Right lobe of liver (tissue), 6 donors: ENCODE results near the gene DZIP1L. TPM values are rescaled to one million over a fixed set of nuclear protein-coding genes. Genes with fewer than 3 reads are reported as not detected.

Source experiments
- ATAC-seq, 4 donors: fragments of 200-7000 bp; cut with Tn5 transposase; one replicate each; pipeline ENCODE4 v1.9.1; 2020; ENCODE audit warnings: mild to moderate bottlenecking in 4 of 4, moderate library complexity in 4 of 4
- DNase-seq, 3 donors: peaks; one replicate each; pipeline ENCODE4 v3.0.0-alpha.2; 2020
- H3K27ac ChIP-seq, 3 donors: fragments of 200-600 bp; one replicate each; pipeline ENCODE4 v1.8.0; 2022
- H3K27me3 ChIP-seq, 2 donors: fragments of 200-600 bp; one replicate each; pipeline ENCODE4 v1.8.0; 2022
- H3K36me3 ChIP-seq, 4 donors: fragments of 200-600 bp; sonication (generic) in 1 of 4; one replicate each; pipeline versions ENCODE4 v1.5.1 to v1.8.0; 2017 to 2022; ENCODE audit warnings: control low read depth in 1 of 4
- H3K4me1 ChIP-seq, 4 donors: fragments of 200-600 bp; sonication (generic) in 1 of 4; one replicate each; pipeline versions ENCODE4 v1.5.1 to v1.8.0; 2017 to 2022; ENCODE audit warnings: control low read depth in 1 of 4
- H3K4me3 ChIP-seq, 3 donors: fragments of 200-600 bp; one replicate each; pipeline ENCODE4 v1.8.0; 2022
- H3K9me3 ChIP-seq, 4 donors: fragments of 200-600 bp; sonication (generic) in 1 of 4; one replicate each; pipeline versions ENCODE4 v1.5.1 to v1.8.0; 2017 to 2022; ENCODE audit warnings: control low read depth in 1 of 4
- CTCF ChIP-seq, 4 donors: fragments of 200-600 bp in 3 of 4; fragments of 450-650 bp in 1 of 4; IDR thresholded peaks; one replicate each; pipeline versions ENCODE4 v1.5.1 to v1.8.0; 2016 to 2022; ENCODE audit warnings: antibody characterized with exemption in 4 of 4, mild to moderate bottlenecking in 2 of 4
- POLR2A ChIP-seq: fragments of 450-650 bp; IDR thresholded peaks from one replicate; pipeline ENCODE4 v1.6.1; 2017; ENCODE audit warnings: antibody characterized with exemption, mild to moderate bottlenecking
- WGBS: methylation state at CpG from one replicate; pipeline ENCODE4 v1.1.6; 2018; ENCODE audit warnings: low coverage, low lambda C conversion rate; ENCODE audit not compliant: insufficient coverage; ENCODE audit errors: missing lambda C conversion rate; 5-methylcytosine and 5-hydroxymethylcytosine counted together
- intact Hi-C, 2 donors: fragments of 100-400 bp; cut with DNase I; formaldehyde crosslinking; loops; one replicate each; pipeline versions ENCODE4 v1.11.2 to v1.14.1; 2022
- total RNA-seq, 6 experiments: library from RNA; depleted of rRNA in 2 of 6; stranded (reverse); fragments of >200 nt in 2 of 6; fragmentation: NEBNext Ultra II Directional in 3 of 6; extraction: Animal tissue kit (Norgen Biotek cat#: 25700) in 3 of 6; gene quantifications; one replicate each; pipeline versions ENCODE4 v1.1.0 to v1.2.4, GENCODE V29; 2016 to 2023
- donor health status: DM: no; HTN: yes; CAD: no.
- donor health status: DM: no; HTN: no; CAD: no.
- donor health status: DM: no; HTN: no; CAD: no.
- donor health status: DM: no; HTN: yes; CAD: no.
- donor health status: DM: no; HTN: yes; CAD: no.

Gene DZIP1L
- total RNA-seq, 6 experiments from 2014 or later: 0.92 to 2.2 (median 1.2) TPM

- no peak for DNase-seq
- WGBS: 75% methylated on average over 1 of the region's 1 CpG
- intact Hi-C loops: no loop called here
- no peak for ATAC-seq
- no peak for TF ChIP-seq CTCF (IDR thresholded peaks at IDR 0.05)
- no peak for TF ChIP-seq POLR2A
- Histone ChIP-seq H3K27ac (no peak overlapping the region), H3K4me3 (no peak overlapping the region), H3K9me3 (no peaks in the 10 kb centered on the region), H3K36me3 (no peaks in the 10 kb centered on the region), H3K4me1 (no peaks in the 10 kb centered on the region), H3K27me3 (no peaks in the 10 kb centered on the region)
These were observed 80.5 kb downstream of the DZIP1L start for GRCh38 chr3:138034918-138035317.

- Histone ChIP-seq H3K27ac (no peak overlapping the region), H3K36me3 (no peaks in the 10 kb centered on the region), H3K27me3 (no peaks in the 10 kb centered on the region), H3K9me3 (no peaks in the 10 kb centered on the region), H3K4me1 (no peaks in the 10 kb centered on the region), H3K4me3 (no peak overlapping the region)
- TF ChIP-seq CTCF (IDR thresholded peaks at IDR 0.05): no peak
- no peak for TF ChIP-seq POLR2A
- WGBS: 86% methylated on average over 1 of the region's 2 CpGs
- ATAC-seq (no peak), DNase-seq (no peak)
- intact Hi-C loops: no loop called here
These were observed 82.2 kb downstream of the DZIP1L start for GRCh38 chr3:138033202-138033691.

GRCh38 chr3:138032567-138032966 is 82.8 kb downstream of the DZIP1L start:
- TF ChIP-seq CTCF (IDR thresholded peaks at IDR 0.05) (no peak), POLR2A (no peak)
- ATAC-seq: no peak
- DNase-seq: no peak
- intact Hi-C loops: no loop called here
- Histone ChIP-seq H3K27ac (no peak overlapping the region), H3K9me3 (no peaks in the 10 kb centered on the region), H3K4me1 (no peaks in the 10 kb centered on the region), H3K36me3 (no peaks in the 10 kb centered on the region), H3K4me3 (no peak overlapping the region), H3K27me3 (no peaks in the 10 kb centered on the region)
- WGBS: 51% methylated on average over 2 of the region's 3 CpGs

- TF ChIP-seq POLR2A: no peak
- TF ChIP-seq CTCF (IDR thresholded peaks at IDR 0.05): no peak
- H3K27ac ChIP-seq: no peak overlapping the region
- ATAC-seq: no peak
These were observed 83.9 kb downstream of the DZIP1L start for GRCh38 chr3:138031536-138031935.

More at GRCh38 chr3:138031536-138031935, 83.9 kb downstream of the DZIP1L start:
- Histone ChIP-seq H3K4me3 (no peak overlapping the region), H3K4me1 (no peaks in the 10 kb centered on the region), H3K36me3 (no peaks in the 10 kb centered on the region), H3K27me3 (no peaks in the 10 kb centered on the region), H3K9me3 (no peaks in the 10 kb centered on the region)
- intact Hi-C loops: no loop called here
- DNase-seq: no peak
- WGBS: 74% methylated on average over 3 of the region's 3 CpGs
